Measurements from ENCODE around the gene EEIG1.
"Not testable (repeated sequence)": the region's sequence is repeated elsewhere in the genome, so short reads cannot be mapped to it uniquely, and the experiment has no call there.

The EEIG1 gene

GRCh38 chr9:127980706-127981558, at the start of gene EEIG1:
TSS of gene EEIG1 (minus strand) at chr9:127980989. CDS start at chr9:127980137, 852 bp downstream.
- peak; percentile 94 for DNase-seq (ENCODE audit: low spot score)
- Histone ChIP-seq H3K4me3 (peak within 1 kb of the TSS; percentile 98), H3K27ac (peak within 1 kb of the TSS; percentile 74 to 96)
- TF ChIP-seq CTCF (IDR thresholded peaks at IDR 0.05) = no peak

- Histone ChIP-seq H3K4me3 (no peak overlapping the region), H3K27ac (no peak overlapping the region)
- no peak for TF ChIP-seq CTCF (IDR thresholded peaks at IDR 0.05)
- DNase-seq (ENCODE audit: low spot score) = no peak
Measured at GRCh38 chr9:128027705-128028104, 46.9 kb upstream of the EEIG1 start.

- no peak for DNase-seq (ENCODE audit: low spot score)
- H3K27ac ChIP-seq = peak overlapping the region in 1 of 2 donors; percentile 2
- TF ChIP-seq CTCF (IDR thresholded peaks at IDR 0.05) = no peak
- H3K4me3 ChIP-seq = no peak overlapping the region
Measured at GRCh38 chr9:128026773-128027541, 46.2 kb upstream of the EEIG1 start.

- no peak for TF ChIP-seq CTCF (IDR thresholded peaks at IDR 0.05)
- Histone ChIP-seq H3K27ac (peak overlapping the region in 1 of 2 donors; percentile 2), H3K4me3 (no peak overlapping the region)
- no peak for DNase-seq (ENCODE audit: low spot score)
Measured at GRCh38 chr9:128026255-128026772, 45.5 kb upstream of the EEIG1 start.

GRCh38 chr9:128025736-128026135, 44.9 kb upstream of the EEIG1 start:
- Histone ChIP-seq H3K4me3 (no peak overlapping the region), H3K27ac (no peak overlapping the region)
- no peak for DNase-seq (ENCODE audit: low spot score)
- no peak for TF ChIP-seq CTCF (IDR thresholded peaks at IDR 0.05)

- DNase-seq (ENCODE audit: low spot score) = no peak
- TF ChIP-seq CTCF (IDR thresholded peaks at IDR 0.05) = no peak
- no peak overlapping the region for H3K4me3 ChIP-seq
- no peak overlapping the region for H3K27ac ChIP-seq
Measured at GRCh38 chr9:128024761-128025308, 44.0 kb upstream of the EEIG1 start.

GRCh38 chr9:128023671-128024070, 42.9 kb upstream of the EEIG1 start:
- DNase-seq (ENCODE audit: low spot score); H3K27ac ChIP-seq; H3K4me3 ChIP-seq: not testable (repeated sequence)

Measured in coronary artery (tissue), 2 donors.